ENCODE data around the gene CRNN. TPM values are rescaled to one million over a fixed set of nuclear protein-coding genes. Genes with fewer than 3 reads are reported as not detected.

The CRNN gene
- total and polyA plus RNA-seq, 2 experiments from 2014 or later: not detected

- H3K4me2 ChIP-seq: no peak overlapping the region
- H3K27me3 ChIP-seq (ENCODE audit: insufficient read depth): no peaks in the 10 kb centered on the region
- no peak for DNase-seq (ENCODE audit: low spot score)
- no peaks in the 10 kb centered on the region for H3K36me3 ChIP-seq (ENCODE audit: insufficient read depth)
- no peaks in the 10 kb centered on the region for H4K20me1 ChIP-seq (replicated peaks; ENCODE audit: insufficient read depth)
- no peak overlapping the region for H3K27ac Mint-ChIP-seq
- no peaks in the 10 kb centered on the region for H3F3A ChIP-seq (replicated peaks; ENCODE audit: low read depth)
- no peaks in the 10 kb centered on the region for H3K27me3 Mint-ChIP-seq (ENCODE audit: insufficient read depth, low read depth, poor library complexity)
- H2AFZ ChIP-seq: peak overlapping the region; percentile 18; the same call in 1 of the 2 replicates
- TF ChIP-seq NANOG (IDR thresholded peaks at IDR 0.05; ENCODE audit: borderline replicate concordance): no peak
- TF ChIP-seq STAT1 (IDR thresholded peaks at IDR 0.05; ENCODE audit: unreplicated experiment): no peak
- no peak for TF ChIP-seq CREB1 (CRISPR knock-in tag; IDR thresholded peaks at IDR 0.05; ENCODE audit: low read depth)
- TF ChIP-seq CTCF (conservative IDR thresholded peaks at IDR 0.05; ENCODE audit: low read depth in 2 of 2): no peak
- TF ChIP-seq EZH2 (IDR thresholded peaks at IDR 0.05; ENCODE audit: low read depth, unreplicated experiment): no peak
- no peak for TF ChIP-seq ZNF114 (CRISPR knock-in tag; IDR thresholded peaks at IDR 0.05)
- H3K9me3 Mint-ChIP-seq: no peaks in the 10 kb centered on the region
- no peak for ATAC-seq
- no peak overlapping the region for H3K4me3 ChIP-seq
- H3K9me2 ChIP-seq (ENCODE audit: insufficient read depth): no peaks in the 10 kb centered on the region
- H3K79me2 ChIP-seq (replicated peaks; ENCODE audit: insufficient read depth): no peaks in the 10 kb centered on the region
- H3K36me3 Mint-ChIP-seq (ENCODE audit: low read depth): no peaks in the 10 kb centered on the region
- no peak overlapping the region for H3K27ac ChIP-seq (ENCODE audit: low read depth)
- no peak overlapping the region for H3K4me3 Mint-ChIP-seq
- no peaks in the 10 kb centered on the region for H3K4me1 Mint-ChIP-seq
- H3K4me1 ChIP-seq (ENCODE audit: insufficient read depth): no peaks in the 10 kb centered on the region
These were observed 33.4 kb upstream of the CRNN start for GRCh38 chr1:152447484-152447883.

- Histone ChIP-seq H3K27ac (ENCODE audit: low read depth) (no peak overlapping the region), H3K36me3 (ENCODE audit: insufficient read depth) (no peaks in the 10 kb centered on the region), H3K4me1 (ENCODE audit: insufficient read depth) (peaks cover 3% of the 10 kb centered on the region; the same call in 1 of the 2 replicates), H3K27me3 (ENCODE audit: insufficient read depth) (no peaks in the 10 kb centered on the region), H4K20me1 (replicated peaks; ENCODE audit: insufficient read depth) (no peaks in the 10 kb centered on the region), H2AFZ (no peak overlapping the region), H3K4me2 (no peak overlapping the region), H3K4me3 (no peak overlapping the region), H3K9me2 (ENCODE audit: insufficient read depth) (no peaks in the 10 kb centered on the region), H3F3A (replicated peaks; ENCODE audit: low read depth) (no peaks in the 10 kb centered on the region), H3K79me2 (replicated peaks; ENCODE audit: insufficient read depth) (no peaks in the 10 kb centered on the region)
- DNase-seq (ENCODE audit: low spot score) (no peak), ATAC-seq (no peak)
- Mint-ChIP-seq H3K36me3 (ENCODE audit: low read depth) (no peaks in the 10 kb centered on the region), H3K27ac (no peak overlapping the region), H3K4me1 (no peaks in the 10 kb centered on the region), H3K27me3 (ENCODE audit: insufficient read depth, low read depth, poor library complexity) (peaks cover 4% of the 10 kb centered on the region), H3K9me3 (no peaks in the 10 kb centered on the region), H3K4me3 (no peak overlapping the region)
- TF ChIP-seq JUNB (IDR thresholded peaks at IDR 0.05; ENCODE audit: unreplicated experiment) (no peak), EZH2 (IDR thresholded peaks at IDR 0.05; ENCODE audit: low read depth, unreplicated experiment) (no peak)
These were observed 30.0 kb upstream of the CRNN start for GRCh38 chr1:152444045-152444444.

GRCh38 chr1:152442765-152443164 is 28.7 kb upstream of the CRNN start:
- Mint-ChIP-seq H3K9me3 (no peaks in the 10 kb centered on the region), H3K27me3 (ENCODE audit: insufficient read depth, low read depth, poor library complexity) (peaks cover 4% of the 10 kb centered on the region), H3K36me3 (ENCODE audit: low read depth) (no peaks in the 10 kb centered on the region), H3K4me1 (no peaks in the 10 kb centered on the region), H3K4me3 (no peak overlapping the region), H3K27ac (no peak overlapping the region)
- no peaks in the 10 kb centered on the region for H3K9me2 ChIP-seq (ENCODE audit: insufficient read depth)
- DNase-seq (ENCODE audit: low spot score): no peak
- H3K4me3 ChIP-seq: no peak overlapping the region
- H4K20me1 ChIP-seq (replicated peaks; ENCODE audit: insufficient read depth): no peaks in the 10 kb centered on the region
- H3K27ac ChIP-seq (ENCODE audit: low read depth): no peak overlapping the region
- H3K79me2 ChIP-seq (replicated peaks; ENCODE audit: insufficient read depth): no peaks in the 10 kb centered on the region
- H2AFZ ChIP-seq: no peak overlapping the region
- H3K4me2 ChIP-seq: no peak overlapping the region
- ATAC-seq: no peak
- no peak for TF ChIP-seq CREB1 (CRISPR knock-in tag; IDR thresholded peaks at IDR 0.05; ENCODE audit: low read depth)
- no peak for TF ChIP-seq REST (IDR thresholded peaks at IDR 0.05; ENCODE audit: unreplicated experiment)
- no peak for TF ChIP-seq EZH2phosphoT487 (IDR thresholded peaks at IDR 0.05; ENCODE audit: unreplicated experiment)
- H3F3A ChIP-seq (replicated peaks; ENCODE audit: low read depth): no peaks in the 10 kb centered on the region
- peaks cover 3% of the 10 kb centered on the region; the same call in 1 of the 2 replicates for H3K4me1 ChIP-seq (ENCODE audit: insufficient read depth)
- no peaks in the 10 kb centered on the region for H3K27me3 ChIP-seq (ENCODE audit: insufficient read depth)
- H3K36me3 ChIP-seq (ENCODE audit: insufficient read depth): no peaks in the 10 kb centered on the region
